Stimulated activated CD4-positive, alpha-beta T cell treated with anti-CD3 and anti-CD28 coated beads, Interleukin-1b, Interleukin-23, amount 100 ng/mL, for 1 hour (primary cell): ENCODE measurements around the gene TRAPPC13.
"Not testable (repeated sequence)": the region's sequence is repeated elsewhere in the genome, so short reads cannot be mapped to it uniquely, and the experiment has no call there.

Experiments used
- DNase-seq, 2 donors: peaks; one replicate each; pipeline ENCODE4 v3.0.0-alpha.2; 2020; ENCODE audit warnings: low read depth in 2 of 2

The TRAPPC13 gene, protein sequence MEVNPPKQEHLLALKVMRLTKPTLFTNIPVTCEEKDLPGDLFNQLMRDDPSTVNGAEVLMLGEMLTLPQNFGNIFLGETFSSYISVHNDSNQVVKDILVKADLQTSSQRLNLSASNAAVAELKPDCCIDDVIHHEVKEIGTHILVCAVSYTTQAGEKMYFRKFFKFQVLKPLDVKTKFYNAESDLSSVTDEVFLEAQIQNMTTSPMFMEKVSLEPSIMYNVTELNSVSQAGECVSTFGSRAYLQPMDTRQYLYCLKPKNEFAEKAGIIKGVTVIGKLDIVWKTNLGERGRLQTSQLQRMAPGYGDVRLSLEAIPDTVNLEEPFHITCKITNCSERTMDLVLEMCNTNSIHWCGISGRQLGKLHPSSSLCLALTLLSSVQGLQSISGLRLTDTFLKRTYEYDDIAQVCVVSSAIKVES

DNA sequence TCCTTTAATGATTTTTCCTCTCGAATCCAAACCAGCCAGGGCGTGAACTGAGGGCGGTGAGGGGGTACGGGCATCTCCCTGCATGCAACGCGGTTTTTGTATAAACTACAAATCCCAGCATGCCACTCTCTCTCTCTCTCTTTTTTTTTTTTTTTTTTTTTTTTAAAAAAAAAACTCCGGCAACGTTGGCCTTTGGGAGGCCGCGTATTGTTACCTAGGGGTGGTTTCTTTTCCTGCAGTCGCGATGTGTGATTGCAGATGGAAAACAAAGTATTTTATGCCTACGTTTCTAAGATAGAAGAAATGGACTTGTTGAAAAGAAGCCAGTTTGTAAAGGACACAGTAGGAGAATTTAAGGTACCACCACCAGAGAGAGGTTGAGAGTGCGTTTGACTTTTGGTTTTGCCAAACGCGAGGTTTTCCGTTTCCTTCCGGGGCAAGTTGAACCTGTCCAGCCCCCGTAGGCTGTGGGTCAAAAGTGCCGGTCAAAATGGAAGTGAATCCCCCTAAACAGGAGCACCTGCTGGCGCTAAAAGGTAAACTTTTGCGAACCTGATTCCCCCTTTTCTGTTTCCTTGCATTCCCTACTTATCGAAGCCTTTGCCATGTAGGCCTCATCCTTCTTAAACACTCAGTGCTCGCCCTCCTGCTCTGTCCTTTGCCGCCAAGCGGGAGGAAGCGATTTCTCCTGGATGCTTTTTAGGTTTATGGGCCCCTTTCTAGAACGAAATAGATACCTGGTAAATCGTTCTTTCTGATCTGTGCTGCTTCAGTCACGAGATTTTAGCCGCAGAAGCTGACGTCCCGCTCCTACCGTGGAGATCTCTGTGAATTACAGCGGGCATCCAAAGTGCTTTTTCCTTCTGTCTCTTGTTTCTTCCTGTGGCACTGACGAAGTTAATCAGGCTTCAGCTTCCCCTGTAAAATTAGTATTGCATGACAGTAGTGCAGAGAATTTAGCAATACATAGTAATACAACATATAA, at the start of gene TRAPPC13, which contains the start of gene SHLD3:
TSS of gene TRAPPC13 (plus strand) at position 457 of the 985 bp plus-strand sequence. CDS start at position 491, 34 bp downstream.
TSS of gene SHLD3 (plus strand) at position 457 of the 985 bp plus-strand sequence. CDS start 4,561 bp downstream, outside the sequence.
- DNase-seq, result peak; percentile 48 to 56

DNA sequence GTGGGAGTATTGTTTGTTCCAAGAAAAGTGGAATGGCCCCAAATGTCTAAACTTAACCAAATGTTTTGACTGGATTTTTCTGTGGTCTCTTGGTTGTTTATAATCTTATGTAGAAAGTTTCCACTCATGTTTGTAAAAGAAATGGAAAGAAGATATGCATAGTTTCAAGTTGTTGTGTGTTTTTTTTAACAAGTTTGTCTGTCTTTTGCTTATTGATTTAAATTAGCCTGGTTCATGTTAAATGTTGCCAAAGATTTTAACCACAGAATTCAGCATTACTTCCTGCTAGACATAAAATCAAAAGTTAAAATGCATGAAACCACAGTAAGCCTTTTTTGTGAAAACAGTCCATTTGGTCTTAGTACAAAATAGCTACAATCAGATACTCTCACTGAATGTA, 47.7 kb upstream of the TRAPPC13 start:
- DNase-seq, result no peak

DNA sequence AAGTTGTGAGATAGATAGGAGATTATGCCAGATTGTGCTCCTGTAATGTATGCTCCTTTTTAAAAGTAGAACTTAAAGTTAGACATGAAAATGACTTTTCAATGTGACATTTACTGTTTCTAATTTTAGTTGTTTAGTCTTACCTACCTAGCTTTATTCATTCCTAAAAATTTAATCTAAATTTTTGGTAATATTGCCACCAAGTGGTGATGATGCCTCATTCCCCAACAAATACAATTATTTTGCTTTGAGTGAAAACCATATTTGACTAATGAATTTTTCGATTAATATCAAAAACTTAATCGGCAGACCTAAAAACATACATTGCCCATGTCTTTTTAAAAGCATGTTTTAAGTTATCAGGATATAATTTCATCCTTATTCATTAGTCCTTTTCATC, 36.1 kb upstream of the TRAPPC13 start:
- DNase-seq, result no peak

DNA sequence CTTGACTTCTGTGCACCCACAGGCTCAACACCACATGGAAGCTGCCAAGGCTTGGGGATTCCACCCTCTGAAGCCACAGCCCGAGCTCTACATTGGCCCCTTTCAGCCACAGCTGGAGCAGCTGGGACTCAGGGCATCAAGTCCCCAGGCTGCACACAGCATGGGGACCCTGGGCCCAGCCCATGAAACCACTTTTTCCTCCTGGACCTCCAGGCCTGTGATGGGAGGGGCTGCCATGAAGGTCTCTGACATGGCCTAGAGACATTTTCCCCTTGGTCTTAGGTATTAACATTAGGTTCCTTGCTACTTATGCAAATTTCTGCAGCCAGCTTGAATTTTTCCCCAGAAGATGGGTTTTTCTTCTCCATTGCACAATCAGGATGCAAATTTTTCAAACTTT, 23.1 kb upstream of the TRAPPC13 start:
- not testable (repeated sequence) for DNase-seq

DNA sequence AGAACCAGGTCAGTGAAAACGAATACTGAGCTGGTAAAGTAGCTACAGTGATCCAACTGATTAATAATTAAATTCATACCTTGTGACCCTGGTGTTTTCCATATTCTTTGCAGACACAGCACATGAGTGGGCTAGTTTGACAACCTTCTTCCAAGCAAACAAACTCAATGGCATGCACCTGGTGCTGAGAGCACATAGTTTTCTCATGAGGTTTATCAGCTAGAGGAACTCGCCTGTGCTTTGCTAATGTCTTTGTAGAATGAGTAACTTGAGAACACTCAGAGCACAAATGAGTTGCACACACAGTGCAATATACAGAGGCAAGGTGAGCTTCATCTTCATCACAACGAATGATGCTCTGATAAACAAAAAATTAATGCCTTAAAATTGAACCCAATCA, 13.3 kb upstream of the TRAPPC13 start:
- DNase-seq, result no peak

DNA sequence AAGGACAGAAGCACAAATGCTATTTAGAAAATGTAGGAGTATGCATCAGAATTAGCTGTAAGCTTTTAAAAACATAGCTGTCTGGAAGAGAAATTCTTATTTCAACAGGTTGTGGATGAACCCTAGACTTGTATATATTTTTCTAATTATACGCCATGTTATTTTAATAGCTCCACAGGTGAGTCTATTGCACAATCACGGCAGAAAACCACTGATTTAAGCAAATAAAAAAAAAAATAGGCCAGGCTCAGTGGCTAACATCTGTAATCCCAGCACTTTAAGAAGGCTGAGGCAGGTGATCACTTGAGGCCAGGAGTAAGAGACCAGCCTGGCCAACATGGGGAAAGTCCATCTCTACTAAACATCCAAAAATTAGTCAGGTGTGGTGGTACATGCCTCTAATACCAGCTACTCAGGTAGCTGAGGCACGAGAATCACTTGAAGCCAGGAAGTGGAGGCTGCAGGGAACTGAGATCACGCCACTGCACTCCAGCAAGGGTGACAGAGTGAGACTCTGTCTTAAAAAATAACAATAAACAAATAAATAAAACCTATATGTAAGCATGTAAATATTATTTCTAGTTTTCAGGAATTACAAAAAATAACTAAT, 12.4 kb upstream of the TRAPPC13 start:
- no peak for DNase-seq

DNA sequence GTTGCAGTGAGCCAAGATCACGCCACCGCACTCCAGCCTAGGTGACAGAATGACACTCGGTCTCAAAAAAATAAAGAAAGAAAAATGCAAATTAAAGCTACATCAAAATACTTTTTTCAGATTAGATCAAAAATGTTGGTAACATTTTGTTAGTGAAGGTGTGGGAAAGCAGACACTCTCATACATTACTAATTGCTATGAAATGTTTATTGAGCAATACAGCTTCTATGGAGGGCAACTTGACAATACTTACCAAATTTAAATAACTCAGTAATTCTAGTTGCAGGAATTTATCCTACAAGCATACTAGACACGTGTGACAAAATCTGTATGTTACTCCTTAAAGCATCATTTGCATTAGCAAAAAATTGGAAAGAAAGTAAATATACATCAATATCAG, 4.8 kb upstream of the TRAPPC13 start:
- DNase-seq, result no peak

DNA sequence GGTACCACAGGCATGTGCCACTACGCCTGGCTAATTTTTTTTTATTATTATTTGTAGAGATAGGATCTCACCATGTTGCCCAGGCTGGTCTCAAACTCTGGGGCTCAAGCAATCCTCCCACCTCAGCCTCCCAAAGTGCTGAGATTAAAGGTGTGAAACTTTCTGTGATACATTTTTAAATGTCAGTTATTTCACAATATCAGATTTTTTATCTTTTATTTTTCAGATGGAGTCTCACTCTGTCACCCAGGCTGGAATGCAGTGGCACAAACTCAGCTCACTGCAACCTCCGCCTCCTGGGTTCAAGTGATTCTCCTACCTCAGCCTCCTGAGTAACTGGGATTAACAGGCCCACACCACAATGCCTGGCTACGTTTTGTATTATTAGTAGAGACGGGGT, 2.9 kb upstream of the TRAPPC13 start:
- not testable (repeated sequence) for DNase-seq

DNA sequence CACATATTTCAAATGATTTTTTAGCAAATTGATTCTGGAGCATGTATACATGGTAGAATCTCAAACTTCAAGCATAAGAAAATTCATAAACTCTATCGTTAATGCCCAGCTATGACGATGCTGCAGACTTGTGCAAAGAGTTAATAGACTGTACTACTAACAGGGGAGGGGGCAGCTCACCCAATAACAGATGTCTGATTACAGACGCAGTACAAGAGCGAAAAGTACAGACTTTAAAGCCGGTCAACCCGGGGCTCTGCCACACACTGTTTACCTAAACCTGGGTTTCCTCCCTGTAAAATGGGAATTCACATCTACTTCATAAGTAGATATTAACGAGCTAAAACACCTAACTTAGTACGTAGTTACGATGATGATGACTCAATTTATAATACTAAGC, 1.3 kb upstream of the TRAPPC13 start:
- no peak for DNase-seq

DNA sequence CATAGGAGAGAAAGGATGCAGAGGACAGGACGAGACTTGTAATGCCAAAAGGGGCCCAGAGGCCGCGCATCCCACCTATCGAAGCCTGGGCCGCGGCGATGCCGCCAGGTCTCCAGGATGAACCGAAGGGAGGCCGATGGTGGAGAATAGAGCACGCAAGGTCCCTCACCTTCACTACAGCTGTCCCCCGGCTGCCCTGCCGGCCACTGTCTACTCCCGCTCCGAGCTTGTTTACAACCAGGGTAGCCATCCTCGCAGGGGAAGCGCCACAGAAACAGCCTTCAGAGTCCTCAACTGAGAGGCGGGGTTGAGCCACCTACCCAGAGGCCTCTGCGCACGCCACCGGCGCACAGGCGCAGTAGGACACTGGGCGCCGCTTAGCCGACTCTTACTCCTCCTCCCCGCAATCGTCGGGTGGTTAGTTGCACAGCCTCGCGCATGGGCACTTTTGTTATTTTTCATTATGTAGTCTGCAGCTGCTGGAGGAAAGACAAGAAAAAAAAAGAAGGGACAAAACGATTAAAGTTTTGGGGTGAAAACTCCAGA, 729 bp upstream of the TRAPPC13 start, which contains the start of gene TRIM23:
TSS of gene TRIM23 (minus strand) at position 309 of the 546 bp plus-strand sequence. CDS start at position 250, 59 bp downstream.
- DNase-seq, result peak; percentile 69 to 74

DNA sequence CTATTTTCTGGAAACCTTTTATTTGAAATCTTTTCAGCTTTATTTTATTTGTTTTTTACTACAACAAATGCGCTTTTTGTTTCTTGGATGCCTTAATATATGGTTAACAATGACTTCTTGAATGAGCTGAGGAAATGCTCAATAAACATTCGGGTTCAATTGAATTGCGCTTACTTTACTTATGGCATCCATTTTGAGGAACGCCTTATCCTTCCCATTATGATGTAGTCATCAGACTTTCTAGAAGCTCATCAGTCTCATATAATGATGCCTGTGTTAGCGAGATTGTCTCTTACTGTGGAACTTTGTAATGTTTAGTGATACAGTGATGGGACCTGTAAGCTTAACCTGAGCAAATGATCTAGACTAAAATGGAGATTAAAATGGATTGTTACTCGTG, 916 bp downstream of the TRAPPC13 start:
- no peak for DNase-seq

DNA sequence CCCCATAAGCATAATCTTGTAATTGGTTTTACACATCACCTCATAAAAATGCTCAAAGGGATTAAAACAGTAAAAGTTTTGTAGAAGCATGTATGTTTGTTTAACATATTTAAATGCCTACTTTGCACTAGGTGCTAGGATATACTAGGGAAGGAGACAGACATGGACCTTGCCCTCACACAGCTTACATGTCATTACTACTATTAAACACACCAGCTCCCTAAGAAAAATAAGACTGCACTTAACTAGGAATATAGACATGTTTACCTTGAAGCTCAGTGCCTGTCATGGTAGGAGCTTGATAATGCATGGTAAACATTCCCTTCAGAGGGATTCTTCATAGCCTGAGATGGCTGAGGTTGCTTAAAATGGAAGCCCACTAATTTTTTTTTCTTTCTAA, 6.2 kb downstream of the TRAPPC13 start:
- DNase-seq, result no peak

DNA sequence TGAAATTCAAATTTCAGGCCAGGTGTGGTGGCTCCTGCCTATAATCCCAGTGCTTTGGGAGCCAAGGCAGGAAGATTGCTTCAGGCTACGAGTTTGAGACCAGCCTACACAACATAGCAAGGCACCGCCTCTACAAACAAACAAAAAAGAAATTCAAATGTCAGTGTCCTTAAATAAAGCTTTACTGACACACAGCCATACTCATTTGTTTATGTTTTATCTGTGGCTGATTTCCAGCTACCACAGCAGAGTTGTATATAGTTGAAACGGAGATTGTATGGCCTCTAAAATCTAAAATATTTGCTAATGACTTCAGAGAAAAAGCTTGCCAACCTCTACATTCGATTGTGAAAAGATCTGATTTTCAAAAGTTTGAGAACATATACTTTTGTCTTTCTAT, 15.4 kb downstream of the TRAPPC13 start:
- no peak for DNase-seq

DNA sequence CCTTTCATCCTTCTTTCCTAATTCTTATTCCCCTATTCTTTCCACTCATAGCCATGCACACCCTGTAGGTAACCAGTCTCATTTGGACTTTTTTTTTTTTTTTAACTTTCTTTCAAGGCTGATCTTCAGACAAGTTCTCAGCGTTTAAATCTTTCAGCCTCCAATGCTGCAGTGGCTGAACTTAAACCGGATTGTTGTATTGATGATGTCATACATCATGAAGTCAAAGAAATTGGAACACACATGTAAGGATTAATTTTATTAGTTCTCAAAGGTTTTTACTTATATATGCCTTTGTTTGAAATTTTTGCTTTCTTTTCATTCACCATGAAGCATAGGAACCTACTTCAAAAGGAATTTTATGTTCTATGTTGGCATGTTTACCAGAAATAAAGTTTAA, 22.1 kb downstream of the TRAPPC13 start:
- no peak for DNase-seq

DNA sequence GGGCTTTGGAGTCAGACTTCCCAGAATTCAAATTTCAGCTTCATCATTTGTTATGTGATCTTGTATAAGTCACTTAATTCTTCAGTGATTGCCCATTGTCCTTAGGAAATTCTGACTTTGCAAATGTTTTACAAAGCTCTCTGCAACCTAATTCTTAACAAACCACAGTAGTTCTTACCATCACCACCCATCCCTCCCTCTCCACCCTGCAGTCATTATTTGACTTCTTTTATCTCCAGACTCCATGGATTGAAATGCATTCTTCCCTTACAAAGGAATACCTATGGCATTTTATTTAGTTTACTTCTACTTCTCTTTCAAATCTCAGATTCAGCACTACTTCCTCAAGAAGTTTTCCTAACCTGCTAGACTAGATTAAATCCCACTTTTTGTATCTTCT, 23.1 kb downstream of the TRAPPC13 start:
- DNase-seq, result no peak

DNA sequence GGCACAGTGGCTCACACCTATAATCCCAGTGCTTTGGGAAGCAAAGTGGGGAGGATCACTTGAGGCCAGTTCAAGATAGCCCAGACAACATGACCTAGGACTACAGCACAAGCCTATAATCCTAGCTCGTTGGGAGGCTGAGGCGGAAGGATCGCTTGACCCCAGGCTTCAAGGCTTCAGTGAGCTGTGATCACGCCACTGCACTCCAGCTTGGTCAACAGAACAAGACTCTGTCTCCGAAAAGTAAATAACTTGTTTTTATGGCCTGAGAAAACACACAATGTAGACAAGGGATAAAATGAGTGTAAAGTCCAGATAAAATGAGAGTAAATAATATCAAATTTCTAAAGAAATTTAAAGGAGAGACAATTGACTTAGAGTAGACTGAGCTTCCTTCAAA, 26.3 kb downstream of the TRAPPC13 start:
- DNase-seq, result no peak

DNA sequence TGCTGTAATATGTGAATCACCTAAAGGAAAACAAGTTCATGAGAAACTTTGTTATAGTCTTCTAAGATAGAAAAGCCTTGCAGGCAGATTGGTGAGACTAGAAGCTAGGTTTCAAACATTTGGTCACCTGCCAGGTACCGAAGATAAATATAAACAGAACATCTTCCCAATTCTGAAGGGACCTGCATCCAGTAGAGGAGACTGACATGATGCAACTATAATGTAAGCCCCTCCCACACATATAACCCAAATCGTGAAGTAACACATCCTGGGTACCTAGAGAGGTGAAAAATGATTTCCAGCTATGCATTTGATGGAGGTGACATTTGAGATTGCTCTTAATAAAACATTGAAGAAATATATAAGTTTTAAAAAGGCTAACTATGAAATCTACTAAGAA, 29.9 kb downstream of the TRAPPC13 start:
- DNase-seq, result no peak

DNA sequence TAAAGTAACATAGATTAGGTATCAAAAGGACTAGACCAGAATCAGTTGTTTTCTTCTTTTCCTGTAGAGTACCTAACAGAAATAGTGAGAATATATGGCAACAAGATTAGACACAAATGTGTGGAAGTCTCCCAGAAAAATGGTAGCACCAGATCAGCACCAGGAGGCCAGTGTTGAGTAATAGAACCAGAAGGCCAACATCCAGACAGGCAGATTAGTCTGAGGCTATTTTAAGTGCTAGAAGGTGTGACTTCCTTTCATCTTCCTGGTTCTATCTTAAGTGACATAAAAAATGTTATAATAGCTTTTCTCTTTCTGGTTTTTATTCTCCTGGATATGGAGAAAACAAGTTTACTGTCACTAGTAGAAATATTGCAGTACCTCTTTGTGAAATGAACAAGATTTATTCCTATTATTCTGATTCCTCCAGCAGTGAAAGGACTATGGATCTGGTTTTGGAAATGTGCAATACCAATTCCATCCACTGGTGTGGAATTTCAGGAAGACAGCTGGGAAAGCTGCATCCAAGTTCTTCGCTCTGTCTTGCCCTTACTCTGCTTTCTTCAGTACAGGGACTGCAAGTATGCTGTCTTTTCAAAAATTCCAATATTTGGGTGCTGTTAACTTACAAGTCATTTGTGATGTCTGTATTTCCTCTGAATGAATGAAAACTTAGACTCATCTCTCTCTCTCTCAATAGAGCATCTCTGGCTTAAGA, 39.1 kb downstream of the TRAPPC13 start:
- no peak for DNase-seq

DNA sequence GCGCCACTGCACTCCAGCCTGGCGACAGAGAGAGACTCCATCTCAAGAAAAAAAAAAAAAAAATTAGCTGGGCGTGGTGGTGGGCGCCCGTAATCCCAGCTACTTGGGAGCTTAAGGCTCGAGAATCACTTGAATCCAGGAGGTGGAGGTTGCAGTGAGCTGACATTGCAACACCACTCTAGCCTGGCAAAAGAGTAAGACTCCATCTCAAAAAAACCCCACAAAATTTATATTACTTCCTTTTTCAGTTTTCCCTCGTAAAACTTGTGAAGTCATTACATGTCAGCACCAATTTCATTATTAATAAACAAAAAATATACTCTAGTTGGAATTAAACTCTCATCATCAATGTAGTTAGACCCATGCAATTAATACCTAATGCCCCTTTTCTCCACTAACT, 43.9 kb downstream of the TRAPPC13 start:
- no peak for DNase-seq

DNA sequence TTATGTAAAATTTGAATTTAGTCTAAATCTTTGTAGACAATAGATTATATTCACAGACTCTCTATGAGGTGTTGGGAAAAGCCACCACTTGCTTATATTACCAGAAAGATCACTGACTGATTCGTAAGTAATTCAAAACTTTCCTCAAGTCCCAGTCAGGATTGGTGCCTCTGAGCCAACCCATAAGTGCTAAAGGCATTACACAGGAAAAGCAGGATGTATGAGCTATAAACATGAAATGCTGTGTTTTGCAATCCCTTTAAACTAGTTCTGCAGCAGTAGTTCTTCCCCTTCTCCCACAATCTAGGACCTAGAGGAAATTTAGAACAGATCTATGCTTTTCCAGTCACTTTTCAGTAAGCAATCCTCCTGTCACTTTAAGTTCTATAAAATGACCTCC, 48.0 kb downstream of the TRAPPC13 start:
- no peak for DNase-seq

DNA sequence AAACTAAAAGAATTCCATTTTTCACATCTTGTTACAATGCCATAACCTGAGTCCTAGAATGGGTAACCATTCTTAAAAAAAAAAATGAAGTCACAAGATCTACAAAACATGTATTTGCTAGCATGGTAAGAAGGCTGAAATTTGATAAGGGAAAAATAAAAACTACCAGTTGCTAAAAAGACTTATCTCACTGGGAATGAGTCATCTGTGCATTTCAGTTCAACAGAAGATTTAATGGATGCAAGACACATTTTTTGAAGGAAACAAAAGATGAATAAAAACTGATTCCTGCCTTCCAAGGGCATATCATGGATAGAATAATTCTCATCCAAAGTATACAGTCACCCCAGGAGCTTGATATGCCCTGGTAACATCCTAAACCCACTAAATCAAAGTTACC, 49.9 kb downstream of the TRAPPC13 start:
- DNase-seq, result no peak
